ENCODE results near the gene SLC27A2.
A peak's percentile ranks its signal among the peaks of the same experiment; 100 is the strongest.
"Not testable (repeated sequence)": the region's sequence is repeated elsewhere in the genome, so short reads cannot be mapped to it uniquely, and the experiment has no call there.

Gene SLC27A2

GRCh38 chr15:50163719-50164410, 18.1 kb upstream of the SLC27A2 start:
- no peak for DNase-seq (ENCODE audit: low read depth)

GRCh38 chr15:50164458-50164857, 17.5 kb upstream of the SLC27A2 start:
- DNase-seq (ENCODE audit: low read depth): no peak

GRCh38 chr15:50166216-50166615, 15.8 kb upstream of the SLC27A2 start:
- DNase-seq (ENCODE audit: low read depth): peak; percentile 54

GRCh38 chr15:50167110-50167509, 14.9 kb upstream of the SLC27A2 start:
- DNase-seq (ENCODE audit: low read depth): no peak

GRCh38 chr15:50168379-50168778, 13.6 kb upstream of the SLC27A2 start:
- DNase-seq (ENCODE audit: low read depth): no peak

GRCh38 chr15:50168783-50169411, 13.1 kb upstream of the SLC27A2 start:
- DNase-seq (ENCODE audit: low read depth): no peak

GRCh38 chr15:50172360-50172895, 9.6 kb upstream of the SLC27A2 start:
- DNase-seq (ENCODE audit: low read depth): not testable (repeated sequence)

GRCh38 chr15:50176869-50177268, 5.1 kb upstream of the SLC27A2 start:
- DNase-seq (ENCODE audit: low read depth): no peak

GRCh38 chr15:50180091-50180490, 1.9 kb upstream of the SLC27A2 start:
- DNase-seq (ENCODE audit: low read depth): no peak

GRCh38 chr15:50180582-50180981, 1.4 kb upstream of the SLC27A2 start:
- DNase-seq (ENCODE audit: low read depth): no peak

GRCh38 chr15:50181201-50181968, 611 bp upstream of the SLC27A2 start:
- DNase-seq (ENCODE audit: low read depth): no peak

- no peak for DNase-seq (ENCODE audit: low read depth)
These were observed 420 bp downstream of the SLC27A2 start for GRCh38 chr15:50182219-50183013.

GRCh38 chr15:50183112-50183794, 1.3 kb downstream of the SLC27A2 start:
- DNase-seq (ENCODE audit: low read depth): no peak

GRCh38 chr15:50184863-50185504, 3.0 kb downstream of the SLC27A2 start:
- DNase-seq (ENCODE audit: low read depth): no peak

GRCh38 chr15:50186090-50186489, 4.1 kb downstream of the SLC27A2 start:
- DNase-seq (ENCODE audit: low read depth): no peak

- no peak for DNase-seq (ENCODE audit: low read depth)
These were observed 4.8 kb downstream of the SLC27A2 start for GRCh38 chr15:50186752-50187151.

- no peak for DNase-seq (ENCODE audit: low read depth)
These were observed 5.5 kb downstream of the SLC27A2 start for GRCh38 chr15:50187525-50187924.

- no peak for DNase-seq (ENCODE audit: low read depth)
These were observed 6.0 kb downstream of the SLC27A2 start for GRCh38 chr15:50187997-50188396.

GRCh38 chr15:50188793-50189192, 6.8 kb downstream of the SLC27A2 start:
- not testable (repeated sequence) for DNase-seq (ENCODE audit: low read depth)

GRCh38 chr15:50189633-50190032, 7.6 kb downstream of the SLC27A2 start:
- DNase-seq (ENCODE audit: low read depth): no peak

GRCh38 chr15:50190166-50190570, 8.2 kb downstream of the SLC27A2 start:
- no peak for DNase-seq (ENCODE audit: low read depth)
